ENCODE results near the gene SEZ6. TPM values are rescaled to one million over a fixed set of nuclear protein-coding genes. Genes with fewer than 3 reads are reported as not detected.

Gene SEZ6
- total RNA-seq, 3 donors from 2014 or later (not counting 1 experiment from before 2014, with no cell fraction given): 0.33 to 1.4 (median 0.97) TPM

- 93% methylated on average over 8 of the region's 8 CpGs for WGBS (ENCODE audit: insufficient coverage)
- ATAC-seq: no peak
- H3K36me3 Mint-ChIP-seq: no peaks in the 10 kb centered on the region
Observed at GRCh38 chr17:28977659-28978355, 28.0 kb downstream of the SEZ6 start.

GRCh38 chr17:28975646-28976045, 30.2 kb downstream of the SEZ6 start:
- H3K27me3 ChIP-seq (ENCODE audit: control insufficient read depth, insufficient read depth, low read length): no peaks in the 10 kb centered on the region
- no peak for DNase-seq
- peaks cover 0 to under 1% of the 10 kb centered on the region in 2 donors for H3K27me3 Mint-ChIP-seq (ENCODE audit: low read depth in 2 of 2)
- H3K4me3 ChIP-seq (ENCODE audit: low read length): no peak overlapping the region
- TF ChIP-seq CTCF (IDR thresholded peaks at IDR 0.05): no peak
- no peak for ATAC-seq
- WGBS (ENCODE audit: insufficient coverage): 86% methylated on average over 5 of the region's 5 CpGs
- H3K4me1 ChIP-seq (ENCODE audit: control insufficient read depth, insufficient read depth, low read length): no peaks in the 10 kb centered on the region
- H3K9me3 Mint-ChIP-seq: no peaks in the 10 kb centered on the region
- no peaks in the 10 kb centered on the region for H3K36me3 ChIP-seq (ENCODE audit: control insufficient read depth, insufficient read depth, low read length)
- no peak overlapping the region for H3K4me3 Mint-ChIP-seq
- intact Hi-C loops (cut with micrococcal nuclease): no loop called here
- no peaks in the 10 kb centered on the region for H3K36me3 Mint-ChIP-seq
- H3K27ac Mint-ChIP-seq: no peak overlapping the region
- H3K4me1 Mint-ChIP-seq: no peaks in the 10 kb centered on the region
- no peaks in the 10 kb centered on the region for H3K9me3 ChIP-seq (ENCODE audit: control insufficient read depth, insufficient read depth, low read length)
- no peak overlapping the region for H3K27ac ChIP-seq (ENCODE audit: low read length)

More at GRCh38 chr17:28977659-28978355, 28.0 kb downstream of the SEZ6 start:
- Mint-ChIP-seq H3K9me3 (no peaks in the 10 kb centered on the region), H3K27ac (peak overlapping the region; percentile 4 to 67), H3K4me3 (no peak overlapping the region), H3K27me3 (ENCODE audit: low read depth in 2 of 2) (no peaks in the 10 kb centered on the region), H3K4me1 (peaks cover 10 to 15% of the 10 kb centered on the region in 2 donors)
- Histone ChIP-seq H3K36me3 (ENCODE audit: control insufficient read depth, insufficient read depth, low read length) (no peaks in the 10 kb centered on the region), H3K4me1 (ENCODE audit: control insufficient read depth, insufficient read depth, low read length) (peaks cover 18% of the 10 kb centered on the region), H3K27ac (ENCODE audit: low read length) (no peak overlapping the region), H3K4me3 (ENCODE audit: low read length) (no peak overlapping the region), H3K9me3 (ENCODE audit: control insufficient read depth, insufficient read depth, low read length) (no peaks in the 10 kb centered on the region), H3K27me3 (ENCODE audit: control insufficient read depth, insufficient read depth, low read length) (no peaks in the 10 kb centered on the region)
- TF ChIP-seq CTCF (IDR thresholded peaks at IDR 0.05): no peak
- intact Hi-C loops (cut with micrococcal nuclease): no loop called here
- DNase-seq: no peak

- Histone ChIP-seq H3K4me3 (ENCODE audit: low read length) (no peak overlapping the region), H3K27ac (ENCODE audit: low read length) (no peak overlapping the region), H3K4me1 (ENCODE audit: control insufficient read depth, insufficient read depth, low read length) (no peaks in the 10 kb centered on the region), H3K9me3 (ENCODE audit: control insufficient read depth, insufficient read depth, low read length) (no peaks in the 10 kb centered on the region), H3K36me3 (ENCODE audit: control insufficient read depth, insufficient read depth, low read length) (no peaks in the 10 kb centered on the region), H3K27me3 (ENCODE audit: control insufficient read depth, insufficient read depth, low read length) (no peaks in the 10 kb centered on the region)
- Mint-ChIP-seq H3K4me3 (no peak overlapping the region), H3K27me3 (ENCODE audit: low read depth in 2 of 2) (peaks cover 0 to 3% of the 10 kb centered on the region in 2 donors), H3K4me1 (no peaks in the 10 kb centered on the region), H3K27ac (no peak overlapping the region), H3K36me3 (no peaks in the 10 kb centered on the region), H3K9me3 (no peaks in the 10 kb centered on the region)
- intact Hi-C loops (cut with micrococcal nuclease): no loop called here
- no peak for TF ChIP-seq CTCF (IDR thresholded peaks at IDR 0.05)
- ATAC-seq (no peak), DNase-seq (no peak)
- 92% methylated on average over 2 of the region's 2 CpGs for WGBS (ENCODE audit: insufficient coverage)
Observed at GRCh38 chr17:28975031-28975430, 30.8 kb downstream of the SEZ6 start.

- intact Hi-C loops (cut with micrococcal nuclease): no loop called here
- no peak overlapping the region for H3K27ac Mint-ChIP-seq
Observed at GRCh38 chr17:28974451-28974850, 31.4 kb downstream of the SEZ6 start.

More at GRCh38 chr17:28974451-28974850, 31.4 kb downstream of the SEZ6 start:
- no peak for ATAC-seq
- H3K4me1 Mint-ChIP-seq: no peaks in the 10 kb centered on the region
- H3K9me3 ChIP-seq (ENCODE audit: control insufficient read depth, insufficient read depth, low read length): no peaks in the 10 kb centered on the region
- H3K27me3 ChIP-seq (ENCODE audit: control insufficient read depth, insufficient read depth, low read length): no peaks in the 10 kb centered on the region
- no peak overlapping the region for H3K4me3 Mint-ChIP-seq
- H3K4me1 ChIP-seq (ENCODE audit: control insufficient read depth, insufficient read depth, low read length): no peaks in the 10 kb centered on the region
- H3K27me3 Mint-ChIP-seq (ENCODE audit: low read depth in 2 of 2): peaks cover 0 to 3% of the 10 kb centered on the region in 2 donors
- H3K36me3 ChIP-seq (ENCODE audit: control insufficient read depth, insufficient read depth, low read length): no peaks in the 10 kb centered on the region
- 77% methylated on average over 4 of the region's 4 CpGs for WGBS (ENCODE audit: insufficient coverage)
- H3K4me3 ChIP-seq (ENCODE audit: low read length): no peak overlapping the region
- H3K36me3 Mint-ChIP-seq: no peaks in the 10 kb centered on the region
- no peak overlapping the region for H3K27ac ChIP-seq (ENCODE audit: low read length)
- no peak for TF ChIP-seq CTCF (IDR thresholded peaks at IDR 0.05)
- no peaks in the 10 kb centered on the region for H3K9me3 Mint-ChIP-seq
- no peak for DNase-seq
